ENCODE results near the gene NLRX1.
"Not testable (repeated sequence)": the region's sequence is repeated elsewhere in the genome, so short reads cannot be mapped to it uniquely, and the experiment has no call there.

NLRX1 gene

GRCh38 chr11:119188067-119188466 lies 19.5 kb downstream of the NLRX1 start:
- DNase-seq, result no peak

DNA sequence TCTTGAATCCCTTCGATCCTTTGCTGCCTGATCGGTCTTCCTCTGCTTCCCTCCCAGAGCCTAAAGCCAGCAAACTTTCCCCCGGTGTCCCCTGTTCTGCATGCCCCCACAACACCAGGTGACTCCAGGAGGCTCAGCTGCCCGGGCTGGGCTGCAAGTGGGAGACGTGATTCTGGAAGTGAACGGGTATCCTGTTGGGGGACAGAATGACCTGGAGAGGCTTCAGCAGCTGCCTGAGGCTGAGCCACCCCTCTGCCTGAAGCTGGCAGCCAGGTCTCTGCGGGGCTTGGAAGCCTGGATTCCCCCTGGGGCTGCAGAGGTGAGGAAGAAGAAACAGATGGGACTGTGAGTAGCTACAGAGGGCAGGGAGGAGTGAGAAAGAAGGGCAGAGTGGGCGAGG lies 20.4 kb downstream of the NLRX1 start:
- no peak for DNase-seq

GRCh38 chr11:119189393-119189792 lies 20.9 kb downstream of the NLRX1 start:
- DNase-seq, result no peak

GRCh38 chr11:119190531-119190930 lies 22.0 kb downstream of the NLRX1 start:
- DNase-seq, result no peak

DNA sequence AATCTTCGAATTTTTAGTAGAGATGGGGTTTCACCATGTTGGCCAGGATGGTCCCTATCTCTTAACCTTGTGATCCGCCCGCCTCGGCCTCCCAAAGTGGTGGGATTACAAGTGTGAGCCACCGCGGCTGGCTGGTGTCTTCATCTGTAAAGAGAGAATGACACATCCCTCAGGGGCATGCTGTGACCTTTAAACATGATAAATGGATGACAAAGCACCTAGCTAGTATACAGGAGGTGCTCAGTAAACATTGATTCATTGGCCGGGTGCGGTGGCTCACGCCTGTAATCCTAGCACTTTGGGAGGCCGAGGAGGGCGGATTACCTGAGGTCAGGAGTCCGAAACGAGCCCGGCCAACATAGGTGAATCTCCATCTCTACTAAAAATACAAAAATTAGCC lies 22.7 kb downstream of the NLRX1 start:
- not testable (repeated sequence) for DNase-seq

- DNase-seq, result no peak
Observed at GRCh38 chr11:119192111-119192510, 23.6 kb downstream of the NLRX1 start.

DNA sequence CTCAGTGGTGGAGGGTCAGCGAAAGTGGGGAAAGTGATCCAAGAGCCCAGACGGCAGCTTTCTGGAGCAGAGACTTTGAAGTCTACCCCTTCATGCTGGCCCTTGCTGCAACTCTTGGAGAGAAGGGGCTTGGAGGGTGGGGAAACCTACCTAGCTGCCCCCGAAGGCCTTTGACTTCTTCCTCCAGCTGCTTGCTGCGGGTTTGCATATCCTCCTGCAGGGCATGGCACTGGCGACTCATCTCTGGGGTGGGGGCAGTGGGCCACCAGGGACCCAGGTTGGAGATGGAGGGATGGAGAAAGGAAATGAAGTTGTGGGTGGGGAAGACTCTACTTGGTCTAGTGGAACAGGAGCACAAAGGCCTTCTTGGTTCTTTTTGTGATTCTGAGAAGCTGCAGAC lies 24.5 kb downstream of the NLRX1 start:
- DNase-seq, result no peak

GRCh38 chr11:119193626-119194025 lies 25.1 kb downstream of the NLRX1 start:
- no peak for DNase-seq

DNA sequence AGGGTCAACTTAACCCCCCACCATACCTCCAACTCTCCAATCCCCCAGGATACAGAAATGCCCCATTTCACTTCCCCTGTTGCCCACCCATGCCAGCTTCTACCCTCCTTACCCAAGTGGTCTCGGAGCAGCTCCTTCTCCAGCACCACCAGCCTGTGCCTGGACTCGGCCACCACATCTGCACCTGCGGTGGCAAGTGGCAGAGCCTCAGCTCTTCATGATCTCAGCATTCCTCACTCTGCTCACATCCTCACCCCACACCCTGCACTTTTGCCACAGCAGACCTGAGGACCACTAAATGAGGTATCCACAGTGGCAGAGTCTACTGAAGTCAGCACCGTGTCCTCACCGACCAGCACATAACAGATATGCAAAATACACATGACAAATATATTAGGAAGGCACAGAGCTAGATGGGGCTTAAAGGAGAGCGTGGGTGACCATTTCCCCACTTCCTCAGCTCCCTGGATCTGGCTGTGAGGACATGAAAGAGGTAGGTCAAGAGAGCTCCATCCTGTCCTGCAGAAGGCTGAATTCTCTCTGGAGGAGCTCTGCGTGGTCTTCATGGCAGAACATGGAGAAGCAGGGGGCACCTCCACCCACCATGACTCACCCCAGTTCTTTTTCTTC lies 26.4 kb downstream of the NLRX1 start:
- DNase-seq, result no peak

- no peak for DNase-seq
Observed at GRCh38 chr11:119195680-119196079, 27.2 kb downstream of the NLRX1 start.

DNA sequence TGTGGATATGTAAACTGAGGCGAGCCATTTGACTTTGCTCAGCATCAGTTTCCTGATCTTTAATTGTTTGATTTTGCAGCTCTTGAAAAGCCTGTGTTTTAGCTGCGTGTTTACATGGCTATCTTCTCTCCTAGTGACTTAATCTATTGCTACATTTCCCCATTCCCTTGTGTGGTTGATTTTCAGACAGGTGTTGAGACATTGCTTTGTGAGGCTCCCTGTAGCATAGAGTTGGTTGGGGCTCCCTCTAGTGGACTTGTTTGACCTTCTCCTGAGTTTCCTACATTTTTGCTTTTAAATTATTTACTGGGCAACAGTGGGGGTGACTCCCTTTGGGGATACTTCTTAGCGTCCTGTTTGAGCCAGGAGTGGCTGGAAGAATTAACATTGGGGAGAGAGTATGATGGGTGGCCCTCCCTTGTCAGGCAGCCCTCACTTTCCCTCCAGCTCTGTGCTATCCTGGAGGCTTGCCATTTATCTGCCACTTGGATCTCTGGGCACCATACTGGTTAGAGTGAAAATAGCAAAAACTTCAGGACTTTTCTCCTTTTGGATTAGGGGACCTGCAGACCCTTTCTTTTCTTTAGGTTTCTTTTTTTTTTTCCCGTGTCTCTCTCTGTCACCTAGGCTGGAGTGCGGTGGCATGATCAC lies 28.4 kb downstream of the NLRX1 start:
- DNase-seq, result peak; percentile 71

DNA sequence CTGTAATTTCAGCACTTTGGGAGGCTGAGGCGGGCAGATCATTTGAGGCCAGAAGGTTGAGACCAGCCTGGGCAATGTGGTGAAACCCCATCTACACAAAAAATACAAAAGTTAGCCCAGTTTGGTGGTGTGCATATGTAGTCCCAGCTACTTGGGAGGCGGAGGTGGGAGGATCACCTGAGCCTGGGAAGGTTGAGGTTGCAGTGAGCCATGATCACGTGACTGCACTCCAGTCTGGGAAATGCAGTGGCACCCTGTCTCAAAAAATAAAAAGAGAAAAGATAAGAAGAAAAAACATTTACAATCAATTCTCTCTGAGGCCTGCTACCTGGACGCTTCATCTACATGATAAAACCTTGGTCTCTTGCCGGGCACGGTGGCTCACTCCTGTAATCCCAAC lies 30.4 kb downstream of the NLRX1 start:
- no peak for DNase-seq

DNA sequence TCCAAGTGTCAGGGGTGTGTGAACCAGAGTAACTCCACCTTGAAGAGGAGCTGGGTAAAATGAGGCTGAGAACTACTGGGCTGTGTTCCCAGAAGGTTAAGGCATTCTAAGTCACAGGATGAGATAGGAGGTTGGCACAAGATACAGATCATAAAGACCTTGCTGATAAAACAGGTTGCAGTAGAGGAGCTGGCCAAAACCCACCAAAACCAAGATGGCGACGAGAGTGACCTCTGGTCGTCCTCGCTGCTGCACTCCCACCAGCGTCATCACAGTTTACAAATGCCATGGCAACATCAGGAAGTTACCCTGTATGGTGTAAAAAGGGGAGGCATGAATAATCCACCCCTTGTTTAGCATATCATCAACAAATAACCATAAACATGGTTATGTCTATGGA lies 32.7 kb downstream of the NLRX1 start:
- not testable (repeated sequence) for DNase-seq

DNA sequence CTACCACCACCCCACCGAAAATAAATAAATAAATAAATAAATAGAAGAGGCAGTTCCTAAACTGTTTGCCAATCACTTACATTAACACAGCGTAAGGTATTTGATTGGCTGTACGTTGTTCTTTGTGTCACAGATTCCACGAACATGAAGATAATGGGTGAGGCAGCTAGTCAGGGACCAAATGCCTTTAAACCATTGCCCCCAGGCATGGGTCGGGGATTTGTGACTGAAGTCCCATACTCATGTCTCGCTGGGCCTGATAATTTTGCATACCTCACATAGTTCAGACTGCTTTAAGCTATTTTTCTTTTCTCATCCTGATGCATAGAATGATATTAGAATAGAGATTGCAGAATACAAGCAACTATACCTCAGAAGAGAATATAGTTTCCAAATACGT lies 34.0 kb downstream of the NLRX1 start:
- DNase-seq, result no peak

GRCh38 chr11:119204066-119204465 lies 35.5 kb downstream of the NLRX1 start:
- DNase-seq, result no peak

- DNase-seq, result no peak
Observed at GRCh38 chr11:119205080-119205479, 36.6 kb downstream of the NLRX1 start.

GRCh38 chr11:119205574-119206510 lies 37.3 kb downstream of the NLRX1 start, which contains the start of gene CBL:
Gene CBL, plus strand, starts transcription at chr11:119206339. Its CDS starts 79 bp downstream, at chr11:119206418.
- DNase-seq, result peak; percentile 98

DNA sequence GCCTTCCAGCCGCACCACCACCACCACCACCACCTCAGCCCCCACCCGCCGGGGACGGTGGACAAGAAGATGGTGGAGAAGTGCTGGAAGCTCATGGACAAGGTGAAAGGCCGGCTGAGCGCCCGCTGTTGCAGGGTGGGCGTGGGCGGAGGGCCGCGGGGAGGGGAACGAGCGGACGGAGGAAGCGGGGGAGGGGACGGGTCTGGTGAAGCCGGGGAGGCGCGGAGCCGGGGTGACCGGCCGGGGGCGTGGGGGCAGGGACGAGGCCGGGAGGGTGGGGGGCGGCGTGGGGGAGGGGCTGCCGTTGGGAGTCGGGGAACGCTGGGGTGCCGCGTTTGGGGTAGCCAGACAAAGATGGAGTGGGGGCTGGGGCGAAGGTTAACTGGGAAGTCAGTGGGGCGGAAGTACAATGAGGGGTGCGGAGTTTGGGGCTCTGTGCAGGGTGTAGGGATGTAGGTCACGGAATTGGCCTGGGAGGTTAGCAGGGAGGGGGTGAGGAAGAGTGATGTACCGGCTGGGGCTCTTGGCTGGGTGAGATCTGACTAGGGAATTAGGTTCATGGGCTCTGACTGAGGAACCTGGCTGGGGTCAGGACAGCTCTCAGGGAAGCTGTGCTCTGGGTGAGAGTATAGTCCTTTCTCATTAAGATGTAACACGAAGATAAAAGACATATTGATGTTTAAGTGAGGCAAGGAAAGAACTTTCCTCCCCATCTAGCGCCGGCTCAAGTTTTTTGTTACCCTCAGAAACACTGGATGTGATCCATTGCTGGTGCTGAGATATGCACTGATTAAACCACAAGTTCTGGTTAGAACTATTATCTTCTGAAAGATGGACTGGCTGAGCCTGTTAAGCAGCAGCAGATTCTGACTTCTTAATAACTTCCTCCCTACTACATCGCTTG lies 38.2 kb downstream of the NLRX1 start:
- peak; percentile 28 for DNase-seq

- DNase-seq, result no peak
Observed at GRCh38 chr11:119207415-119207960, 39.0 kb downstream of the NLRX1 start.

DNA sequence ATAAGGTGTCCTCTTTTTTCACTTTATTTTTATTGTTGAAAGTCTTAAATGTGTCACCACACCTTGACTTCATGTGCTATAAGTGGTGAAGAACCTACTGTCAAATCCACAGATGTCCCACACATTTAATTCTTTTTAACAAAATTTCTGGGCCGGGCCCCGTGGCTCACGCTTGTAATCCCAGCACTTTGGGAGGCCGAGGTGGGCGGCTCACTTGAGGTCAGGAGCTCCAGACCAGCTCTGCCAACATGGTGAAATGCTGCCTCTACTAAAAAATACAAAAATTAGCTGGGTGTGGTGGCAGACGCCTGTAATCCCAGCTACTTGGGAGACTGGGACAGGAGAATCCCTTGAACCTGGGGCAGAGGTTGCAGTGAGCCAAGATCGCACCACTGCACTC lies 40.7 kb downstream of the NLRX1 start:
- DNase-seq, result no peak

DNA sequence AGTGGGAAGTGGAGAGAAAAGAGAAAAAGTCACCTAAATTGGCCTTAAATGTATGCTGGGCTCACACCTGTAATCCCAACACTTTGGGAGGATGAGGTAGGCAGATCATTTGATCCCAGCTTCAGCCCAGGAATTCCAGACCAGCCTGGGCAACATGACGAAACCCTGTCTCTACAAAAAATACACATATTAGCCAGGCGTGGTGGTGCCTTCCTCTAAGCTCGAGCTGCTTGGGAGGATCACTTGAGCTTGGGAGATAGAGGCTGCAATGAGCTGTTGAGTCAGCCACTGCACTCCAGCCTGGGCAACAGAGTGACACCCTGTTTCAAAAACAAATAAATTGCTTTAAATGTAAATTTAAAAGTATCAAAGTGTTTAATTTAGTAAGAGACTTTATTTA lies 41.5 kb downstream of the NLRX1 start:
- DNase-seq, result no peak

DNA sequence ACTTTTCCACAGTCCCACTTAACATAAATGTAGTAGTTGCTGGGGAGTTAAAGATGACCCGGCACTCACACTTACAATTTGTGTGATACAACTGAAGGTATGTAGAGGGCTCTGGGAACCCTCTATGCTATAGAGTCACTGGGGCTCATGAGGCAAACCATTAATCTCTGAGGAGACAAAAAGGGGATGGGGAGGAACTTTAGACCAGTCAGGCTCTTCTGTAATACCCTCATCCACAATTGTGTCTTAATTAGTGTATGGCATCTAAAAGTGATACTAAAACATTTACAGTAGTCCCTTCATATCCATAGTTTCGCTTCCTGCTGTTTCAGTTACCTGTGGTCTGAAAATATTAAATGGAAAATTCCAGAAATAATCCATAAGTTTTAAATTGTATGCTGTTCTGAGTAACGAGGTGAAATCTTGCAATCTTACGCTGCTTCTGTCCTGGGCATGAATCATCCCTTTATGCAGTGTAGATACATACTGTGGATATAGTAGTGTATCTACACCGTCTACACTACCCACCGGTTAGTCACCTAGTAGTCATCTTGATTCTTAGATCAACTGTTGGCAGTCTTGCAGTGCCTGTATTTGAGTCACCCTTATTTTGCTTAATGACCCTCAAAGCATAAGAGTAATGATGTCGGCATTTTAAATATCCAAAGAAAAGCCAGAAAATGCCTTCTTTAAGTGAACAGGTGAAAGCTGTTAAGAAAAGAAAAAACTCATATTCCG lies 49.8 kb downstream of the NLRX1 start:
- no peak for DNase-seq
